AG10803 (cell line): Measurements from ENCODE around the gene CASKIN1.
"Not testable (repeated sequence)": the region's sequence is repeated elsewhere in the genome, so short reads cannot be mapped to it uniquely, and the experiment has no call there.

Experiments
- DNase-seq: peaks from one replicate; pipeline ENCODE4 v3.0.0; 2010; ENCODE audit warnings: low read depth
- H3K4me3 ChIP-seq: 2 replicates; pipeline ENCODE4 v1.5.1; 2011; ENCODE audit warnings: mild to moderate bottlenecking, low read length, control low read depth

Gene CASKIN1

DNA sequence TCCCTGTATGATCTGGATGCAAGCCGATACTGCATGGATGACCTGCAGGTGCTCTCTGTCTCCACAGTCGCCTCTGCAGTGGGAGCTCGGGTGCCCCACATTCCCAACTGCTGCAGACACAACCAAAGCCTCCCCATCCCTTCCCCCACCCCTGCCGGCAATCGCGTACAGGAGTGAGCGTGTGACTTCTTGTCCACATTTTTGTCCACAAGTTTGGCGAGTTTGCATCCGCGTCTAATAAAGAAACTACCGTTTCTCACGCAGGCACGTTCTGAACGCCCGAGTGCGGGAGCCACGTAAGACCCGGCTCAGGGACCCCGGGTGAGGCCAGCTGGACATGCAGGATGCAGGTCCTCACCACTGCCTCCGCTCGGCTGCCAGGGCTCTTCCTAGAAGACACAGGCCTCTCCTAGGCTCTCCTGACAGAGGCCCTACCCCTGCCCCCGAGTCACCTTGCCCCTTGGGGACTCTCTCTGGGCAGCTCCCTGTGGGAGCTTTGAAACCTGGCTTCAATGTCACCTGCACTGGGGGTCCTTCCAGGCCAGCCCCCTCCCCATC, 66.4 kb downstream of the CASKIN1 start:
- peak; percentile 61 for DNase-seq
- peak overlapping the region; percentile 9; the same call in 1 of the 2 replicates for H3K4me3 ChIP-seq

DNA sequence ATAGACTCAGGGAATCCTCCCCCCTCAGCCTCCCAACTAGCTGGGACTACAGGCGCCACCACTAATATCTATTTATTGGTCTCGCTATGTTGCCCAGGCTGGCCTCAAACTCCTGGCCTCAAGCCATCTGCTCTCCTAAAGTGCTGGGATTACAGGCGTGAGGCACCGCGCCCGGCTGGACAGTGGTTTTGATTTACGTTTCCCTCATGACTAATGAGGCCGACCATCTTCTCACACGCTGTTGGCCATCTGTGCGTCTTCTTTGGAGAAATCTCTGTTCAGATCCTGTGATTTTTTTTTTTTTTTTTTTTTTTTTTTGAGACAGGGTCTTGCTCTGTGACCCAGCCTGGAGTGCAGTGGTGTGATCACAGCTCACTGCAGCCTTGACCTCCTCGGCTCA, 67.2 kb downstream of the CASKIN1 start:
- H3K4me3 ChIP-seq = not testable (repeated sequence)
- DNase-seq = peak; percentile 91

DNA sequence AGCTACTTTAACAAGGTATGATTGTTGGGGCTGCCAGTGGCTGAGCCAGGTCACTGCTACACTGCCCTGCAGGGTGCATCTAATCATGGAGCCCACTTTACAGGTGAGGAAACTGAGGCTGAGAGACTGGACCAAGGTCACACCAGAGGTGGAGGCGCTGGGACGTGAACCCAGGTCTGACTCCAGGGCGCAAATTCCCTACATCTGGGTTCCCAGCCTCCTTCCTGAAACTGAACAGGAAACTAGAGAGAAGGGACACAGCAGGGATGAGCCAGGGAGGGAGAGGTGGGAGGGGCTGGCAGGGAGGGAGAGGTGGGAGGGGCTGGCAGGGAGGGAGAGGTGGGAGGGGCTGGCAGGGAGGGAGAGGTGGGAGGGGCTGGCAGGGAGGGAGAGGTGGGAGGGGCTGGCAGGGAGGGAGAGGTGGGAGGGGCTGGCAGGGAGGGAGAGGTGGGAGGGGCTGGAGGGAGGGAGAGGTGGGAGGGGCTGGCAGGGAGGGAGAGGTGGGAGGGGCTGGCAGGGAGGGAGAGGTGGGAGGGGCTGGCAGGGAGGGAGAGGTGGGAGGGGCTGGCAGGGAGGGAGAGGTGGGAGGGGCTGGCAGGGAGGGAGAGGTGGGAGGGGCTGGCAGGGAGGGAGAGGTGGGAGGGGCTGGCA, 68.7 kb downstream of the CASKIN1 start:
- peak; percentile 68 for DNase-seq
- not testable (repeated sequence) for H3K4me3 ChIP-seq
